ENCODE measurements around the gene BABAM2.

BABAM2 gene

DNA sequence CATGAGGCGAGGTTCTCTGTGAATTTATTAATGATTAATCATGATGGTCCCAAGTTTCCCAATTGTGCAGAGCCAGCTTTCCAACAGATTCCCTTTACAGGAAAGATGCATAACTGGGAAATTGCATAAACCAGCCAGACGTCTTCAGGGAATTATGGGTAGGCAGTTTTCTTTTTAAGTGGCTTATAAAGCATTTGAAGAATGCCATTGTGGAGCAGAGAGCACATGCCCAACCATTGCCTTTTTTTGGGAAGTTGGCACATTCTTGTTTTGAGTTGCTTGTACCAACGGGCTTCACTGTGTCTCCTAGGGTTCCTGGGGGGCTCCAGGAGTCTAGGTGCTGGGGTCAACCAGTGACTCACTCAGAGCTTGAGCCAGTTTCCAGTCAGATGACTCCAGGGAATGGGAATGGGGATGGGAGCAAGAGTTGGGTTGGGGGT, 270.5 kb downstream of the BABAM2 start:
- DNase-seq (ENCODE audit: low read depth, low spot score): no peak

DNA sequence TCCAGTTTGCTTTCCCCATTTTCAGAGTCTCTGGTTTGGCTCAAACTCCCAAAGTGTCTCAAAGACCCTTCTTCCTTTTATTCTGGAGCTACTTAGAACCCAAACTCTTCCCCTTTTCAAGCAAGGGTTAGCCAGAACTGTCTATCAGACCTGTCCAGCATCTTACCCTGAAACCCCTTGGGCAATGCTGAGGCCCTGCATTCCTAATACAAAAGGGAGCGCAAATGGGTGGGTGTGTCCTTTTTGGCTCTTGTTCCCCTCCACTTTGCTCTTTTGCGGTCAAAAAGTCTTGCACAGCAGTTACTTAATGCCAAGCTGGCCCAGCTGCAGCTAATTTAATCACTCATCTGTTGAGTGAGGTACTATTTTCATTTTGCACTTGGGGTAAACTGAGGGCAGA, 270.9 kb downstream of the BABAM2 start:
- no peak for DNase-seq (ENCODE audit: low read depth, low spot score)

DNA sequence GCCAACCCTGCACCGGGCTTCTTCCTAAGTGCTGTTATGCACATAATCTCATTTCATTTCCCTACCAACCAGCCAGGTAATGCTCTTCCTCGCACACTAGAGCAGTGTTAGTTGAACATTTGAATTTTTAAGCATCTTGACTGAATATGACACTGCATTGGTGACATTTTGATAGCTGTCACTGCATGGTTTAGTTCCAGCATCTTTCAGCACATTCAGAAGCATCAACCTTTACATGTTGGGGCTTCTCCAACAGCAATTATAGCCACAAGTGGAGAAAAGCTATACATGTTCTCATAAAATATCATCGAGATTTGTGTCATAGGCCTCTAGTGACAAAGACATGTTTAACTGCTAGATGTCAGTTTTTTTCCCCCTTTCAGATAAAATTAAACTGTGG, 272.0 kb downstream of the BABAM2 start:
- no peak for DNase-seq (ENCODE audit: low read depth, low spot score)

DNA sequence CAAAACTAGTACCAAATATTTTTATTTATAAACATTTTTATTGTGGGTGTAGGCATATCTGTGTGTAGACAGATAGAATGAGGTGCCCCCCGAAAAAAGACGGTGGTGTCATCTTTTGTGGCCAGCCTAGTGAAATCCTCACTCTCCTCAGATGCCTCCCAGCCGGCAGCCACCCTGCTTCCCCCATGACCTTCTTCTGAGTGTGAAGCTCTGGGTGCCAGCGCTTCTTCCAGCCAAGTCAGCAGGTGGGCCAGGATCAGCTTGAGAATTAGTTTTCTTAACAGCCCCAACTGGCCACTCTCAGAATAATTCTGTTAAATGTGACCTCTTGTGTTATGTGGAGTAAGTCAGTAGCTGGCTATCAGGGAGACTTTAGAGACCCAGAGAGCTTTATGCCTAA, 272.5 kb downstream of the BABAM2 start:
- DNase-seq (ENCODE audit: low read depth, low spot score): no peak

DNA sequence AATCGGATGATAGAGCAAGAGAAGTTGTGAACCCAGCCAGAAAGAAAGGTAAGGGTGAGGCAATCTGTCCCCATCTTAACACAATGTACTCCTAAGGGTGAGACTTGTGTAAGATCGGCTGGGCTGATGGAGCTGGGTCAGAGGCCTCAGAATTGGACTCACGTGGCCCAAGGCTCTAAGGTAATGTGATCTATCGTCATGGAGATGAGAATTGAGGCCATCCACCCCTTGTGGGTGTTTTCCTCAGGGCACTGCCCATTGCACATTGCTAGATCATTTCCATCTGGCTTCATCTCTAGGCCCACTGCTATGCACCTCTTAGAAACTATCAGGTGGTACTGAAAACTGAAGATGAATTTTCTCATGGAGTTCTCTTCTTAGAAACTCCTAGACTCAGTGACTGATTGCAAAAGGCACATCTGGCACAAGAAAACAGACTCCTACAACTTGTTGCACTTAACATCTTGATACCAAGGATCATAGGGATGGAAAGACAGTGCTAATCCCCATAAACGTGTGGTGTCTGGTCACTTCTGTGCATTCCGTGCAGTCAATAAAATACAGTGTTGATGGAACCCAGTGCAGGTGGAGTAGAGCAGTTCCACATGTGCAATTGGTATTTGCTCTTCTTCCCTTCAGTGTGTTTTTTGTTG, 273.2 kb downstream of the BABAM2 start:
- no peak for DNase-seq (ENCODE audit: low read depth, low spot score)

DNA sequence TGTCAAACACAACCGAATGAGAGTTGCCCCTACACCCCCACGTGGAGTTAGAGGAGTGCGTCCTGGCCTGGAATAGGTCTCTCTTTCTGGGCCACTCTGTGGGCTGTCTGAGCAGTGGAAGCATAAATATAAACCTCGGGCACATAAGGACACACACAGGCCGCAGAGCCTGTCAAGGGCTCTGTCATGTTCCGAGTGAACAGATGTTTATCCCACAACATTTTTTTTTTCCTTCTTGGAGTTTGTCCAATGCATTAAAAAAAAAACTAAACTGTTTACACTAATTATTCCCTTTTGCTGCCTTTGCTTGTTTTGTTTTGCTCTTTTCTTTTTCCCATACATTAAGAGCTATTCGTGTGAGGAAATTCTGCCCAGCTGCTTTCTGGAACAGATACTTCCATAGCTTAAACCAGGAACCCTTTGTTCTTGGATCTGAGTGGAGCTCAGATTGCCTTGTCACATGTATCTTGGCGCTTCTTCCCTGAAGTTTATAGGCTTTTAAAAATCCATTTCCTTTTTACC, 273.8 kb downstream of the BABAM2 start:
- DNase-seq (ENCODE audit: low read depth, low spot score): no peak

DNA sequence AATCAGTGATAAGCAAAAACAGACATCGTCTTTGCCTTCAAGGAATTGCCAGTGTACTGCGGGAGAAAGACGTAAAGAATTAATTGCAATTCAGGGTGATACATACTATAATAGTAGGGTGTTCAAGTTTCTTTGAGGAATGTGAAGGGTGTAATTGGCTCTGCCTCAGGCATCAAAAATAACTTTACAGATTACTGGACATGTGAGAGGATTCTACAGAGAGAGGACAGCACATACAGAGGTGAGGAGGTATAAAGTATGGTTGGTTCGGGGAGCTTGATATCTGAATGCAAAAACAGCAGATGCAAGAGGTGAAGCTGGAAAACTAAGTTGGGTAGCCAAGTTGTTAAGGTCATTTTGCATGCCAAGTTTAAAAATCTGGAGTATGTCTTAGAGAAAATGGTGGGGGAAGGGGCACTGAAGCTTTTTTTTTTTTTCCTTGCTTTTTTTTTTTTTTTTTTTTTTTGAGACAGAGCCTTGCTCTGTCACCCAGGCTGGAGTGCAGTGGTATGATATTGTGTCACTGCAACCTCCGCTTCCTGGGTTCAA, 274.6 kb downstream of the BABAM2 start:
- no peak for DNase-seq (ENCODE audit: low read depth, low spot score)

DNA sequence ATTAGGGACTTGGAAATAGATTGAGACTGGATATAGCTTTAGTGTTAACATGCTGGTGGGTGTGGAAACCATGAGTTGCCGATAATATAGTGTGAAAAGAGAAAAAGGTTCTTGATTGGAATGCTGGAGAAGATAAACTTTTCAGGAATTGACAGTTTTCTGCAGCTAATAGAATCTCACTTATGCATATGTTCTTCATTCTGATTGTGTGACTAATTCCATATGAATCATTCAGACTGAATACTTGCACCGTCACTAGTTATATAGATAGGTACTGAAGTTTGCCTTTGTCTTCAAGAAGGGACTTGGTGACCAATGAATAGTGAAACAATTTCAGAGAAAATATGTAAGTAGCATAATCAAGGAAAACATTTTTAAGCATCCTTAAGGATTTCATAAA, 276.4 kb downstream of the BABAM2 start:
- no peak for DNase-seq (ENCODE audit: low read depth, low spot score)

DNA sequence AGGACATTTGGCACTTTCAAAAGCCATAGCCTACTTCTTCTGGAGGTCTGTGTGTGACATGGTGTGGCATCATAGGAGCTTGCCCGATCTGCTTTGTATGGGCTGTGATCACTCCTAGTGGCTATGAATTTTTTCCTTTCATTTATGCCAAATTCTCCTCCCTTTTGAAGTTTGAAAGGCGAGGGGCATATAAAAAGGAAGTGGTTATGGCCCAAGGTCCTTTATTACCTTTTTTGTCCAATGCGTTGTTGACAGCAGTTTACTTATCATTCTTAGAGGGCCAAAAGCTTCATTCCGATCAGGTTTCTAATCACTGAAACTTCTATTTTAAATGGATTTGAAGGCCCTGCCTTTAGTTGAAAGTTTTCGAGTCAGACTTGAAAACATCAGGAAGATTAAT, 277.8 kb downstream of the BABAM2 start:
- no peak for DNase-seq (ENCODE audit: low read depth, low spot score)

DNA sequence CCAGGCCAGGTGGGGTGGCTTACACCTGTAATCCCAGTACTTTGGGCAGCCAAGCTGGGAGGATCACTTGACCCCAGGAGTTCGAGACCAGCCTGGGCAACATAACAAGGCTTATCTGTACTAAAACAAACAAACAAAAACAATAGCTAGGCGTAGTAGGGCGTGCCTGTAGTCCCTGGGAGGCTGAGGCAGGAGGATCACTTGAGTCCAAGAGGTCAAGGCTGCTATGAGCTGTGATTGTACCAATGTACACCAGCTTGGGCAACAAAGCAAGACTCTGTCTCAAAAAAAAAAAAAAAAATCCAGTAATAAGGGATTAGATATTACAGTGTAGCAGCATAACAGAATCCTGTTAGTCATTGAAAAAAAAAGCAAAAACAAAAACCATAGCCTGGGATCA, 279.0 kb downstream of the BABAM2 start:
- no peak for DNase-seq (ENCODE audit: low read depth, low spot score)

DNA sequence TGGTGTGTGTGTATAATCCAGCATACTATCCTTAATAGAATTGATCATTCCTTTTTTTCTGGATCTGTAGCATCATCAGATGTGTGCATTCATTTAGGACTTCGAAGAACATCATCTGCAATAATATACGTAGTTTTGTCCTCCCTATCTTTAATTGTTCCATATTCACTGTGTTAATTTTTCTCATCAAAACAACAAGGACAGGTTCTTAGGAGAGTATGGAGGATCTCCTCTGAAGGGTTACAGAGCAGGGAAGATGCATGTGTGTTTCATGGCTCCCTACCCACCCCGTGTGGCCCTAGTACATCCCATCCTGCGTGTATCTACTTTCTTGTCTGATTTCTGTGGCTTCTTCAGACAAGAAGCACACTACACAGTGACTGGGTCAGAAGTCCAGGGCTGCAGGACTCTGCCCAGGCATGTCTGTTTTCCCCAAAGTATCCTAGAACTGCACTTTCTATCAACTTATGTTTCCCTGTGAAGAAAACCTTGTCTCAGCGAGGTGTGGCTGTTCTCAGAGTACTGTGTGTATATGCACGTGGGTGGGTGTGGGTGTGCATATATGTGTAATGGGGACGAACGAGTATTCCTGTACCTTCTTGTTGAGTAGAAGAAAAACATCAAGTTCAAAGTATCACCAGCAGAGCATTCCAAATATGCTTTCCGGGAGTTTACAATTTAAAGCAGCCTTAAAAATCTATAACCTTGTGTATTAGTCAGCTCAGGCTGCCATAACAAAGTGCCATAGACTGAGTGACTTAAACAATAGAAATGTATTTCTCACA, 281.8 kb downstream of the BABAM2 start:
- DNase-seq (ENCODE audit: low read depth, low spot score): no peak

DNA sequence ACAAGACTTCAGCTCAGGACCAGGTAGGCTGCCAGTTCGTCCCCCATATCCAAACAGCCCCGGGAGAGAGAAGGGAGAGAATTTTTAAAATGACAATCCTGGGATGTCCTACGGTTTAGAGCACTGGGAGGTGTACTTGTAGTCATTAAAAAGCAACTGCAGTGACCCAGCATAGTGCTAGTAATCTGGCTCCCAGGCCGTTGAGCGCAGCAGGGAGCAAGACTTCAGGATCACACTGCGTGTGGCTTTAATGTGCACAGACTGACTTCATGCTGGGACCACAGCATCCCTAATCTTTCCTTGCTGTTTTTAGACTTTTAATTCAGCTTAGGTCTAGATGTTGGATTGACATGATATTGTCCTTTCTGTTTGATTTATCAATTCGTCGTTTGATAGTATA, 282.8 kb downstream of the BABAM2 start:
- DNase-seq (ENCODE audit: low read depth, low spot score): no peak

DNA sequence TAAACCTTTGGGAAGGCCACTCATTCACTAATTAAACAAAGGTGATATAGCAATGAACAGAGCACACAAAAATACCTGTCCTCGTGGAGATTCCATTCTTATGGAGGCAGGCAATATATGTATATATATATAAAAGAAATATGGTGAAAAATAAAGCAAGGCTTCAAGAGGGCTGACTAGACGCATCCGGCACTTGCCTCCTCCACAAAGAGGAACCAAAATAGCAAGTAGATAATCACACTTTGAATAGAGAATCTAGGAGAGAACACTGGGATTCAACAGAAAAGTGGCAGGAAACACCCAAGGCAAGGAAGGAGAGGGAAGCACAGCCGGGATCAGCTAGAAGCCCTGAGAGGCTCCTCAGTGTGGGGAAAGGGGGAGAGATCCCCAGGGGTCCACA, 283.7 kb downstream of the BABAM2 start:
- no peak for DNase-seq (ENCODE audit: low read depth, low spot score)

DNA sequence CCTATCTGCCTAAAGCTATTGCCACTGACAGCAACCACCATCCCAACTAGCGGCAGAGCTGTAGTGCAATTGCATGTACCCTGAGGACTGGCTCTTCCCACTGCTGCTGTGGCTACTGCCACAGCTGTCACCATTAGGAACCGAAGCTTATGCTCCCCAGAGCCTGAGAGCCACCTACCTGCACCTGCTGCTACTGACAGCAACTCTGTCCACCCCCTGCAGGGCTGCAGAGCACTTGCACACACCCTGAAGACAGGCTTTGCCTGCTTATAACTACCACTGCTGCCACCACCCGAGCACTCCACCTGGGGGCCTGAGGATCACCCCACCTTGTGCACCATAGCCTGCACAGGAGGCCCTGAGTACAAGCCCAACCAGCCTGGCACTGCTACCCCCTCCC, 284.5 kb downstream of the BABAM2 start:
- DNase-seq (ENCODE audit: low read depth, low spot score): no peak

DNA sequence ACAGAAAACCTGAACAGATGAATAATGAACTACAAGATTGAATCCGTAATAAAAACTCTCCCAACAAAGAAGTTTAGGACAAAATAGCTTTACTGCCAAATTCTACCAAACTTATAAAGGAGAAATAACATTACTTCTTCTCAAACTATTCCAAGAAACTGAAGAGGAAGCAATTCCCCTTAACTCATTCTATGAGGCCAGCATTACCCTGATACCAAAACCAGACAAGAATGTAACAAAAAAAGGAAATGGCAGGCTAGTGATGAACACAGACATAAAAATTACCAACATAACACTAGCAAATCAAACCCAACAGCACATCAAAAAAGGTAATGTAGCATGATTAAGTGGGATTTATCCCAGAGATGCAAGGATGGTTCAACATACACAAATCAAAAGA, 288.4 kb downstream of the BABAM2 start:
- no peak for DNase-seq (ENCODE audit: low read depth, low spot score)

DNA sequence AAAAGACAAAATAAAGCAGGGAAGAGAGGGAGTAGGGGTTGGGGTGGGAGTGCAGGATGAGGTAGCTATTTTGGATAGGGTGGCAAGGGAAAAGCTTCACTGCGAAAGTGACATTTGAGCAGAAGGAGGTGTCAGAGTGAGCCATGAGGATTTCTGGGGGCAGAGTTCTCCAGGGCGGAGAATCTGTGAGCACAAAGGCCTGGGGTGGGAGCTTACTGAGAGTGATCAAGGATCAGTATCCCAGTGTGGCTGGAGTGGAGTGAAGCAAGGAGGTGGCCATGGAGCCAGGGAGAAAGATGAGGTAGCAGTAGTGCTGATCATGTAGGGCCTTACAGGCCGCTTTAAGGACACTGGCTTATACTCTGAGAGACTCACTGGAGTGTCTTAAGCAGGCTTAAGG, 291.3 kb downstream of the BABAM2 start:
- DNase-seq (ENCODE audit: low read depth, low spot score): no peak

DNA sequence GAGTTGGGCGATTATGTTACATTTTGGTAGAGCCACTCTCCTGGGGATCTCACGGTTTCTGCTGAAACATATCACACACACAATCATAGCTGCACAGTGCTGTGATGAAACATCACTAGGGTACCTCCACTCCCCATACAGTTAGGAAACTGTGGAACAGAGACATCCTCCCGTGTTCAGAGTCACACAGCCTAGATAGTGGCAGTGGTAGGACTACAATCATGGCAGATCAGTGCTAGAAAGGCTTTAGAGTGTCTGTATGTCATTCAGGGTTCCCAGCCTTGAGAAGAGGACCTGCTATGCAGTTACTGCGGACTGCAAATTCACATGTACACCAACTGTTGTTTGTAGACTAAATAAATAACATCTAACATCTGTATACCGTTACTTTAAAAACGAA, 291.8 kb downstream of the BABAM2 start:
- DNase-seq (ENCODE audit: low read depth, low spot score): no peak

DNA sequence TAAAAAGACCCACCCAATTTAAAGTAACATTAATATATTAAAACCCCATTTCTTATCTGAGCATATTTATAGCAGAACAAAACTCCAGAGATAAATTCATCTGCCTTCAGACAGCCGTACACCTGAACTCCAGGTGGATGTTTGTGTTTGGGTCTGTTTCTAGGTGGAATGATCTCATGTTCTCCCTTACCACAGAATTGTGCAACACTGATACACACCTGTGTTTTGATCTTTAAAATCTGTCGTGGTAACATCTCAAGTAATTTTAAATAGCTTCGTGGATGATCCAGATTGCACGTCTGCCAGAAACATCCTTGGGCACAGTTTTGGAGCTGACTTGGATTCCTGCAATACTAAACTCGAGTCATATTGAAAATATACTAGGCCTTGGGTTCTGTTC, 294.6 kb downstream of the BABAM2 start:
- DNase-seq (ENCODE audit: low read depth, low spot score): no peak

DNA sequence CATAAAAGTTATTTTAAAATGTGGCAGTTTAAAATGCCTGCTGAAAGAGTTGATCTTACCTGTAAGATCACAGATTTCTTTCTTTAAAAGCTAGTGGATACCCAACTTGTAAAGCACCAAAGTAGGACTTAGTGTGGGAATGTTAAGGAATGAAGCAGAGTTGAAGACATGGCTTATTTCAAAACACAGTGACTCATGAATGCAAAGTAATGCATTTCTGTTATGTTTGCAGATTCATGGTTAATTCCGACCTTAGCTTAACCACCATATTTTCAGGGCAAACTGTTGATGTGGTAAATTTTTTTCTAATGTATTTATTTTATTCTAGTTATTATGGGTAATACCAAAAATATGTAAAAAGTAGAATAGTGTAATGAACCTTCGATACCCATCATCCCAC, 295.4 kb downstream of the BABAM2 start:
- no peak for DNase-seq (ENCODE audit: low read depth, low spot score)

DNA sequence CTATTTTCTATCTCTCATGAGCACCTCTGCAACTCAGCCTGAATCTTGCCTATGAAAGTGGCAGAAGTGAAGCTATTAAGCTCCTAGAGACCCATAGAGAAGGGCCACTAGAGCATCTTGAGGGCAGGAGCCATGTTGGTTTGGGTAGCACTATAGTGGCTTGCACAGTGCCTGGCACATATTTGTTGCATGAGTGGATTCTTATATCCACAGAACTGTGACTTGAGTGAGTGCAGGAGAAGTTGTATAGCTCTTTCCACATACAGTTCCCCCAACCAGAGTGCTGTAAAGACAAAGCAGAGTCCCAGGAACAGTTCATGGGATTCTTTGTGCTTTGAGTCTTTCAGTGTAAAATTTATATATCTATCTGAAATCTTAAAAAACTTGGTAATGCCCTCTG, 296.7 kb downstream of the BABAM2 start:
- DNase-seq (ENCODE audit: low read depth, low spot score): no peak

DNA sequence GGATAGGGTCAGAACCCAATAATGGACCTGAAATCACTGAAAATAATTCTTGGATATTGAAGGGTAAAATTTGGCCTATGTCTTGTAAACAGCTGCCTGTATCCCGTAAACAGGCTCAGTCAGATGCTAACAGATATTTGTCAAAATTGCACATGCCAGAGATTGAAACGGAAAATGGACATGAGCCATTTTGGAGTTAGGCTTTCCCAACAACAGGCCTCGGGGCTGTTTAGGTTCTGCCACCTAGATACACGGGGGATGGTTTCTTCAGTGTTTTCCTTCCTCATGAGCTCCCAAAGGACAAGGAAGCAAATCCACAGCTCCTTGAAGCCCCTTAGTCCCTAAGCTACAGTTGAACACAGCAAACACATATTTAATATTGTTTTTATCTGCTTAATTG, 297.9 kb downstream of the BABAM2 start:
- no peak for DNase-seq (ENCODE audit: low read depth, low spot score)

DNA sequence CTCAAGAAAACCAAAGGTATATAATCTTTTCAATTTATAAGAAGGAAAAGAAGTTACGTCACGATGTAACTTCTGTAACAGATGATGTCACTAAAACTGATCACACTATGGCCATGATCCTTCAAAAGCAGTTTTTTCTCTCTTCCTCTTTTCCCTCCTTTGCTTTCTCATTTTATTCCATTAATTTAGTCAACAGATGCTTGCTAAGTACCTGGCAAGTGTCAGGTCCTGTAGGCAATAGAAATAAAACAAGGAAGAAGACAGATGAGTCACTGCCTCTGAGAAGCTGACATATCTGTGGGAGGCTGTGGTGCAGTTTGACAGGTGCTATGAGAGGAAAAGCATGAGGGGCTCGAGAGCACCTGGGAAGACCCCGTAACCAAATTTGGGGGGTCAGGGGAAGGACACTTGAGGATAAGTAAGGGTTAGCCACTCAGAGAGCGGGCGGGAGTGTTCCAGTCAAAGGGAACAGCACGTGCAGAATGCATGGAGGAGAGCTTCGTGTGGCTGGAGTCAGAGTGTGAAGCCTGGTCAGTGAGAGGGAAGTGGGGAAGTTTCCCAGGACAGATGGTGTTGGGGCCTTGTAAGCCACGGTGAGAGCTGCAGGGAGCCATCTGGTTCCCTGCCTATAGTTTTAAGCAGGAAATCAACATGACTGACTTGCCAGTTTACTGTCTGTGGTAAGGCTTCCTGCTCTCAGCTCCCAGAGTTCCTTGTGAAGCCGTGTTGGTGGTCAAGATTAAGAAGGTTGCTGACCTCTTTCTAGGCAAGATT, 303.3 kb downstream of the BABAM2 start:
- DNase-seq (ENCODE audit: low read depth, low spot score): no peak

All from activated naive CD8-positive, alpha-beta T cell treated with anti-CD3 and anti-CD28 coated beads, Interleukin-2, amount 50 U/mL, for 16 hours (primary cell).